ENCODE data around the gene SIGLEC12. TPM values are rescaled to one million over a fixed set of nuclear protein-coding genes. Genes with fewer than 3 reads are reported as not detected.

Gene SIGLEC12
- total RNA-seq, 4 donors from 2014 or later = 0.31 to 0.85 TPM; not detected in 2

- no peak for TF ChIP-seq POLR2A (IDR thresholded peaks at IDR 0.05)
- no peak for TF ChIP-seq POLR2AphosphoS5 (IDR thresholded peaks at IDR 0.05)
- TF ChIP-seq CTCF (IDR thresholded peaks at IDR 0.05) = no peak
- TF ChIP-seq EP300 (IDR thresholded peaks at IDR 0.05) = no peak
- no peak for ATAC-seq
- Histone ChIP-seq H3K36me3 (no peaks in the 10 kb centered on the region), H3K4me3 (no peak overlapping the region), H3K9me3 (peaks cover 0 to 9% (median 0%) of the 10 kb centered on the region in 3 donors), H3K27me3 (peaks cover 48% of the 10 kb centered on the region), H3K27ac (no peak overlapping the region), H3K4me1 (no peaks in the 10 kb centered on the region)
- 30 to 40% methylated on average over 2 of the region's 2 CpGs for whole genome bisulfite sequencing, 2 donors (ENCODE audit: low coverage in 1 of 2)
These were observed 12.4 kb upstream of the SIGLEC12 start for GRCh38 chr19:51513968-51514367.

GRCh38 chr19:51511353-51511752 is 9.8 kb upstream of the SIGLEC12 start:
- Histone ChIP-seq H3K4me1 (no peaks in the 10 kb centered on the region), H3K9me3 (no peaks in the 10 kb centered on the region), H3K4me3 (no peak overlapping the region), H3K36me3 (no peaks in the 10 kb centered on the region), H3K27ac (no peak overlapping the region), H3K27me3 (peaks cover 46% of the 10 kb centered on the region)
- WGBS, 2 donors (ENCODE audit: low coverage in 1 of 2) = 6 to 10% methylated on average over 5 to 6 of the region's 6 CpGs
- TF ChIP-seq EP300 (IDR thresholded peaks at IDR 0.05) (no peak), POLR2A (IDR thresholded peaks at IDR 0.05) (no peak), CTCF (IDR thresholded peaks at IDR 0.05) (no peak)
- ATAC-seq = no peak

GRCh38 chr19:51509823-51510660 is 8.4 kb upstream of the SIGLEC12 start:
- no peak for TF ChIP-seq EP300 (IDR thresholded peaks at IDR 0.05)
- no peak for TF ChIP-seq CTCF (IDR thresholded peaks at IDR 0.05)
- no peak for TF ChIP-seq POLR2AphosphoS5 (IDR thresholded peaks at IDR 0.05)
- TF ChIP-seq POLR2A (IDR thresholded peaks at IDR 0.05) = no peak
- Histone ChIP-seq H3K4me1 (no peaks in the 10 kb centered on the region), H3K9me3 (peaks cover 0 to 2% (median 0%) of the 10 kb centered on the region in 3 donors), H3K36me3 (no peaks in the 10 kb centered on the region), H3K27ac (no peak overlapping the region), H3K4me3 (no peak overlapping the region), H3K27me3 (peaks cover 46% of the 10 kb centered on the region)
- WGBS, 2 donors (ENCODE audit: low coverage in 1 of 2) = 23 to 56% methylated on average over 4 to 6 of the region's 7 CpGs
- ATAC-seq = no peak

- Histone ChIP-seq H3K27me3 (peaks cover 46% of the 10 kb centered on the region), H3K4me1 (no peaks in the 10 kb centered on the region), H3K4me3 (no peak overlapping the region), H3K9me3 (peaks cover 0 to 17% (median 0%) of the 10 kb centered on the region in 3 donors), H3K36me3 (no peaks in the 10 kb centered on the region), H3K27ac (no peak overlapping the region)
- WGBS, 2 donors (ENCODE audit: low coverage in 1 of 2) = 44 to 92% methylated on average over 1 to 3 of the region's 3 CpGs
- ATAC-seq = no peak
- no peak for TF ChIP-seq POLR2A (IDR thresholded peaks at IDR 0.05)
- TF ChIP-seq POLR2AphosphoS5 (IDR thresholded peaks at IDR 0.05) = no peak
- no peak for TF ChIP-seq CTCF (IDR thresholded peaks at IDR 0.05)
- no peak for TF ChIP-seq EP300 (IDR thresholded peaks at IDR 0.05)
These were observed 6.6 kb upstream of the SIGLEC12 start for GRCh38 chr19:51508059-51508733.

All from gastroesophageal sphincter (tissue), 4 donors.